COLO668 (cell line): ENCODE measurements around the gene CEP72.

Source experiments
- DNase-seq: peaks from one replicate; lab custom pipeline; 2025; ENCODE audit not compliant: unreplicated experiment; lab: John Stamatoyannopoulos, UW

CEP72 gene

DNA sequence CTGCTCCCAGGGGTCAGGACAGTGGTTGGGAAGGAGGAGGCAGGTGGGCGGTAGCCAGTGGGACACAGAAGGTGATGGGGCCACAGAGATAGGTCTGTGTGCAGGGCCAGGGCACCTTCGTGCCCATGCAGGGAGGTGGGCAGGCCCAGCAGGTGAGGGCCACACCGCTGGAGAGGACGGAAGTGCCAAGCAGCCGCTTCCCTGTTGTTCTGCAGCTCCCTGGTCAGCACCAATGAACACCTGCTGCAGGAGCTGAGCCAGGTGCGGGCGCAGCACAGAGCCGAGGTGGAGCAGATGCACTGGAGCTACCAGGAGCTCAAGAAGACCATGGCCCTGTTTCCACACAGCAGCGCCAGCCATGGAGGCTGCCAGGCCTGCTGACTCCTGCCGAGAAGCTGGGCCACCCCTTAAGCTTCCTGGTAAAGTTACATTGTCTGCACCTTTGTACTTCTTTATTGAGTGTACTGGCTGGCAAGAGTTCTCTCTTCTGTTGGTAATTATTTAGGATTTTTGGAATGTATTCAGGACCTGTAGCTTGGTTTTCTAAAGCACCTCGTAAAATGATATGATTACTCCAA is 40.7 kb downstream of the CEP72 start:
- peak; percentile 77 for DNase-seq

DNA sequence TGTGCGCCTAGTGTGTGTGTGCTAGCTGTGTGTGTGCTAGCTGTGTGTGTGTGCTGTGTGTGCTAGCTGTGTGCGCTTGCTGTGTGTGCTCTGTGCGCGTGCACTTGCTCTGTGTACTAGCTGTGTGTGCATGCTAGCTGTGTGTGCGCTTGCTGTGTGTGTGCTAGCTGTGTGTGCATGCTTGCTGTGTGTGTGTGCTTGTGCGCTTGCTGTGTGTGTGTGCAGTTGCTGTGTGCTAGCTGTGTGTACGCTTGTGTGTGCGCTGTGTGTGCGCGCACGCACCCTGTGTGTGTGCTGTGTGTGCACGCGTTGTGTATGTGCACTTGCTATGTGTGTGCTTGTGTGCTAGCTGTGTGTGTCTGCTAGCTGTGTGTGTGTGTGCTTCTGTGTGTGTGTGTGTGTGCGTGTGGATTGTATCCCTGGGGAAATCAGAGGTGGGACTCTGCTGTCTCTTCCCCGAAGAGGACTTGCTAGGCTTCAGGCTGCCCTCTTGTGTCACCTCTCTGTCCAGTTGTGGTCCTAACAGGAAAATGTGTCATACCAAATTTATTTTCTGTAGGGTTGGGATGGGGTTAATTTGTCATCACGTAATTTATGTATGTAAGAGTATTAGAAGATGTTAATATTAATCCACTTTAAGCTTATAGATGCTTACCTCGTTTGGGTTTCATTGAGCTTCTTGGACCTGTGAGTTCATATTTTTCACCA is 42.1 kb downstream of the CEP72 start:
- no peak for DNase-seq

DNA sequence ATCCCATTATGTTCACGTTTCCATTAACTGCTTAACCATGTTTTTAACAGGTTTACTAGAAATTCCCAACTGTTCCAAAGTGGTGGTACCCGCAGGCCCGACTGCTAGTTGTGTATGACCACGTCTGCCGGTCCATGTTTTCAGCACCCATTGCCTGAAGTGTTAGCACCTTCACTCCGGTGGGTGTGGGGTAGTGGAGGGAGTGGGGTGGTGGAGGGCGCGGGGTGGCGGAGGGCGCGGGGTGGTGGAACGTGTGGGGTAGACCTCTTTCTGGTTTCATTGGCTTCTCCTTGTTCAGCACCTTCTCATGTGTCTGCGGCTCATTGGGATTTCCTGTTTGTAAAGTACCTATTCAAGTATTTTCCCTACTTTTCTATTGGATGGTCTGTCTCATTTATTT is 43.3 kb downstream of the CEP72 start:
- no peak for DNase-seq

DNA sequence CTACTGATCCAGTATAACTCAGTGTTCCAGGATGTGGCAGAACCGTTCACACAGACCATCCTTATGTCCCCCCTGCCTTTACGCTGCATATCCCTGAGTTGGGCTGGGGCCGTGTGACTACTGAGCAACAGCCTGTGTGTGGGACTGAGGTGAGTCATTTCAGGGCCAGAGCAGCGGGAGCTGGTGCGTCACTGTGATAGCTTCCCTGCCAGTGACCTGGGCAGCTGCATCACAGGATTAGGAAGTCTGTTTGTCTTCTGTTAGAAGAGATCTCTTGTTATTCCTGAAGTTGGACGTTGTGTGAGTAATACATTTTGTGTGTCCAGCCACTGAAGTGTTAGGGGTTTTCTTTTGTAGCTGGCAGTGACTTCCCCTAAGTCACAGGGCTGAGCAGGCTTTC is 45.4 kb downstream of the CEP72 start:
- DNase-seq: no peak

DNA sequence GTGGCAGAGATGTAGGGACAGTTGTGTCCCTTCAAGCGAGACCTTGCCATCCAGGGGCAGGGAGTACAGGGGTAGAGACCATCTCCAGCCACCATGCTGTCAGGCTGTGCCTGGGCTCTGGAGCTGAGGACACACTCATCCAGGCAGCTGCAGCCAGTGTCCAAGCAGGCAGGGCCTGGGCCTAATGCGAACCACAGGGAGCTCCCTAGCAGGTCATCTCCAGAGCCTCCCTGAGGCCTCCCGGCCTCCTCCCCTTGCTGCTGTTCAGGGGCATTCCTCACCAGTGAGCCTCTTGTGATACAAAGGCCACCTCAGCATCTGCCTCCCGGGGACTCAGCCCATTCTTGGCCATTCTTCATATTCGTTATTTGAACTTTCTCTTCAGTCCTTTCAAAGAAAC is 46.0 kb downstream of the CEP72 start:
- DNase-seq: no peak

DNA sequence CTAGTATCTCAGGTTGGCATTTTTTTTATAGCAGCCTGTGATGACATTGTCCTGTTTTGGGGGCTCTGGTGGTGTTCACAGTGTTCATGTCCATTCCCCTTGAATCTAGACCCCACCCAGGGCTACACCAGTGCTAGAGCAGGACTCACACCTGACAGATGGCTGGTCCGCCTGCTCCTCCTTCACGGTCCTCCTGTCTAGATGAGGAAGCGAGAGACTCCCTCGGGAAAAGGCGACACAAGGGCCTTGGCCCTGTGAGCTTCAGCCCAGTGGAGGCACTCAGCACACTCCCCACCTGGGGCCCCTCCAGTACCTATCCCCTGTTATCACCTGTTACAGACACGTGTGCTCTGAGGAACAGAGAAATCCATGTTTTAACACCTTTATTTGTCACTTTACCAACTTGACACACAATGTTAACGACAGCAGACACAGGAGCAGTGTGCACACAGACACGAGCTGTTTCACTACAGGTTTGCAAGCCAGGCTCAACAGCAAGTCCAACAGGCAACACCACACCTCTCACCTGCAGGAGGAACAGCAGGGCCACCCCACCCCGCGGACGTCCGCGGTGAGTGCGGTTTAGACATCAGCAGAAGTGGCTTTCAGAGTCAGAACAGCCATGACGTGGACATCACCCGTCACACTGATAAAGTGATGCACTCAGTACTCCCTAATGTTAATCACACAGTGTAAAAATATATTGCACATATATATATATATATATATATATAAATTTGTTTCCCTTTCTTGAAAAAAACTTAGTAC is 47.5 kb downstream of the CEP72 start:
- no peak for DNase-seq

DNA sequence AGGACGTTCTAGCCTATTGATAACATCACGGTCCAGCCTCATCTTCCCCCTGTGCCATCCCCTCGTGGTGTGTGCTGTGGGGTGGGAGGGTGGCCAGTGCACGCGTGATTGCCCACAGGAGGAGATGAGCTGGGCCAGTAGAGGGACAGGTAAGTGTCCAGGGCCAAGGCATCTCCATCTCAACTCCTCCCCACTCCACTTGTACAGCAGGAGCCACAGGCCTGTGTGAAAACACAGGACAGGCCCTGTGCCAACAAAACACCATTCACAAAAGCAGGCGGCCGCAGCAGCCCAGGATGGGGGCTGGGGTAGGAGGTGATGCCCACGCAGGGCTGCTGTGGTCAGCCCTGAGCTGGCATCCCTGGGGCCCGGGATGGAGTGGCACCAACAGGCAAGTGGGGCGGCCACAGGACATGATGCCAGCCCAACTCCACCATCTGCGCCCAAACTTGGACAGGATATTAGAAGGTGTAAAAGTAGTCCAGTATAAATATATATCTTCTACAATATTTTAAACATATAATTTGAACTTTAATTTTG is 48.4 kb downstream of the CEP72 start:
- DNase-seq: no peak

DNA sequence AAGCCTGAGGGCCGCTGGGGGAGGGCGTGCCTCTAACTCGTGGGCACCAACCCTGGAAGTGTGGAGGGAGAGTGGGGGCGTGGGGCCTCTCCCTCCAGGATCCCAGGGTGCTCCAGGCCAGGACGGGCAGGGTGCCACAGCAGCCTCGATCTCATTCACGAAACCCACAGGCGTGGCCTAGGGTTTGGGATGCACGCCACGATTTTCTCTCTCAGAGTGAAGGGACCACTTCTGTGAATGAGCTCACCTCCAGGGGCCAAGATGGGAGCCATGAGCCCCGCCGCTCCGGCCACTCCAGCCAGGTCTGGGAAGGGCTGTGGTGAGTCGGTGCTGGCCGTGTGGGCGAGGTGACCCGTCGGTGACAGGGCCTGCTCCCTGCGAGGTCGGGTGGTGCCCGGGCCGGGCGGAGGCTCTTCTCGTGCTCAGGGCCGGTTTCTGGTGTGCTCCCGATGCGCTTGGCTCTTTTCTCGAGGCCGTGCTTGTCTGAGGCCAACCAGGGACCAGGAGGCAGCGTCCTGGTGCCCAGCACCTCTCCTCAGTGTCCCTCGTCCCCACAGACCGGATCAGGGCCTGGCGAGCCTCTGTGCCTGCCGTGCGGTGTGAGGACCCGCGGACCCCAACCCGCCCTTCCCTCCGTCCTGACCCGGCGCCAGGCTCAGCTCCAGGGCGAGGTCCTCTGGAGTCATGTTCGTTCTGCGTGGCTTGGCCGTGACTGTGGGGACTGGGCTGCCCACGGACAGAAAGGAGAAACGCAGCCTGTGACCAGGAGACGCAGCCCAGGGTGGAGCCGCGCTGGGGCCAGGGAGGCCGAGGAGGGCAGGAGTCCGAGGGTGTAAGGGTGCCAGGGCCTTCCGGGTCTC is 50.0 kb downstream of the CEP72 start:
- no peak for DNase-seq

DNA sequence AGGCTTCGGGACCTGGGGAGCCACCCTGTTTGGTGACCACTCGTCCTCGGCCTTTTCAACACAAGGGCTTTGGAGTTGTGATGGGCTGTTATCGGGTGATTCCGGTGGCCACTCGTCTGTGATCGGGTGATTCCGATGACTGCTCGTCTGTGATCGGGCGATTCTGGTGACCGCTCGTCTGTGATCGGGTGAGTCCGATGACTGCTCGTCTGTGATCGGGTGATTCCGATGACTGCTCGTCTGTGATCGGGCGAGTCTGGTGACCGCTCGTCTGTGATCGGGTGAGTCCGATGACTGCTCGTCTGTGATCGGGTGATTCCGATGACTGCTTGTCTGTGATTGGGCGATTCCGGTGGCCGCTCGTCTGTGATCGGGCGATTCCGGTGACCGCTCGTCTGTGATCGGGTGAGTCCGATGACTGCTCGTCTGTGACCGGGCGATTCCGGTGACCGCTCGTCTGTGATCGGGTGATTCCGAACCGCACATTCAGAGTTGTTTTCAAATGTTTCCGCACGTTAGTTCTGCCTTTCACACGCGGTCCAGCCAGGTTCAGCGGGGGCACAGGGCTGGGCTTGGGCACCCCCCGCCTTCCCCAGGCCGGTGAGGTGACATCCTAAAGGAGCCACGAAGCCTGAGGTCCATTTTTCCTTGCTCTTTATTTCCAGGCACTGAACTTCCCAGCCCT is 50.8 kb downstream of the CEP72 start:
- no peak for DNase-seq

DNA sequence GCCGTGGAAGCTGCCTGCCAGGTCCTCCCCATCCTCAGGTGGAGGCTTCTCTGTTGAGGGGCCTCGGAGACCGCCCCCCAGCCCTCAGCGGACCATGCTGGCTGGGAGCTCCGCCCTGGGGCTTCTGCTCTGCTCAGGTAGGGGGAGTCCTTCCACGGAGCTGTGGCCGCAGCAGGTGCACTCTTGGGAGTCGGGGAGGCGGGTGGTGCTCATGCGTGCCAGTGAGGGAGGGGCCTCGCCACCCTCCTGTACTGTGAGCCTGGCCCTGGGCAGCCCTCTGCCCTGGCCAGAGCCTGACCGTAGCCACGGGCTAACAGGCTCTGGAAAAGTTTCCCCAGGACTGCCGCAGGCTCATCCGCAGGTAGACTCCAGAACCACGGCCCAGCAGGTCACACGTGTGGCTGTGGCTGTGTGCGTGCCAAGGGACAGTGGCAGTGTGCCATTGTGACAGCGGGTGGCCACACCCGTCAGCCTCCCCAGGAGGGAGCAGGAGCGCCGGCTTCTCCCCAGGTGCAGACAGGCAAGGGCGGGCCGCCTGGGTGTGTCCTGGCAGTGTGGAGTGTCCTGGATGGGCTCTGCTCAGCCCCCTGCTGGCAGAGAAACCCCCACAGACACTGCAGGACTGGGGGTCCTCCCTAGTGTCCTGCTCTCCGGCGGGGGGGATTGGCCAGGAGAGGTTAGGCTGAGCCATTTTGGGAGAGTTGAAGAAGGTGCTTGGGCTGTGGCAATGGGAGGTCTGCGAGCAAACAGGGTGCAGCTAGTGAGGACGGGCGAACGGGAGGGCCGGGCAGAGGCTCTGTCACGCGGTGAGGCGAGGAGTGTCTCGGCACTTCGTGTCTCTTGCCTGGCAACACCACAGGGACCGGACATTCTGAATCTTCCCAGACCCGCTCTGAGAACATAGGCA is 51.5 kb downstream of the CEP72 start:
- DNase-seq: no peak

DNA sequence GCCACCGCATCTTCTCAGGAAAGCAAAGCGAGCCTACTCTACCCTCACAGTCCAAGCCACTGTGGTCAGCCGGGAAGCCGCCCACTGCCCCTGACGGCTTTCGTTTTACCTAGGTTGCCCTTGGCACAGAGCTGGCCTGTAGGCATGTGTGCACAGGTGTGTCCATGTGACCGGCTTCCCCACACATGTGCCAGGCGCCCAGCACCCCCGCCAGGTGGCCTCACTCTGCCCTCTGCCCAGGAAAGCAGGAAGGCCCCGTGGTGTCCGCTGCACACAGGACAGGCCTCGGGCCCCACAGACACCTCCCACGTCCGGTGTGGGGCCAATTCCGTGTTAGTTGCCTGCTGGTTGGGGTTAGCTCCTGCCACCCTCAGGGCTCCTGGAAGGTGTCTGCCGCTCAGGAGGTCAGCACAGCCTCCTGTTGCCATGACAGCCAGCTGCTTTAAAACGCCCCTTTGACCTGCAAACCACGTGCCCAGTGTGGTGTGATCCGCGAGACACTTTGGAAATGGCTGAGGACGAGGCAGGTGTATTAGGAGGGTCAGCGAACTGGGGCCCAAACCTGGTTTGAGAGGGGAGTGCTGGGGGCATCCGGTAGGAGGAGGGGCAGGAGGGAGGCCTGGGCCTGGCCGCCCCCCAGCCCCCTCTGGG is 52.3 kb downstream of the CEP72 start:
- DNase-seq: no peak

DNA sequence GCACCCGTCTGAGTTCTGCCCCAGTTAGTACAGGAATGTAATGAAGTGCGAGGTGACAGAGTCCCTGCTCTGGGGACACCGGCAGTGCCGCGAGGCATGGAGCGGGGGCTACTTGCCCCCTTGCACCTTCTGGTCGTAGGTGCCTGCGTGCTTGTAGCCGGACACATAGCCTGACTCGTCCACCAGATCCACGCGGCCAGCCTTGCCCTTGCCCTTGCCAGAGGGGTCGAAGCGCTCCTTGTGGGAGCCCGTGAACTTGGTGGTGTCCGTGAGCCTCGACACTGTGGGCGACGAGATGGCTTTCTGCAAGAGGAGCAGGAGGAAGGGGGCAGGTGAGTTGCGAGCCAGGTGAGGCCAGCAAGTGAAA is 52.8 kb downstream of the CEP72 start:
- DNase-seq: no peak

DNA sequence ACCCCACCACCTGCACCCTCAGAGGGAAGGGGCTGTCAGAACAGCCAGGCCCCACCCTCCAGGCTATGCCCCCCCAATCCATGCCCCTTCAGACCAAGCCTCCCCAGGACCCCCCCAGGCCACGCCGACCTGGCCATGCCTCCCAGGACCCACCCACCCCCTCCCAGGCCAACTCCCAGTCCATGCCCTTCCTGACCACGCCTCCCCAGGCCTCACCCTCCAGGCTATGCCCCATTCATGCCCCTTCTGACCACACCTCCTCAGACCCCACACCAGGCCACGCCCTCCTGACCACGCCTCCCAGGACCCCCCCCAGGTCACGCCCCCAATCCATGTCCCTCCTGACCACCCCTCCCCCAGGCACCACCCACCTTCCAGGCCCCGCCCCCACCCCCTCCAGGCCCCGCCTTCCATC is 53.4 kb downstream of the CEP72 start:
- DNase-seq: no peak

DNA sequence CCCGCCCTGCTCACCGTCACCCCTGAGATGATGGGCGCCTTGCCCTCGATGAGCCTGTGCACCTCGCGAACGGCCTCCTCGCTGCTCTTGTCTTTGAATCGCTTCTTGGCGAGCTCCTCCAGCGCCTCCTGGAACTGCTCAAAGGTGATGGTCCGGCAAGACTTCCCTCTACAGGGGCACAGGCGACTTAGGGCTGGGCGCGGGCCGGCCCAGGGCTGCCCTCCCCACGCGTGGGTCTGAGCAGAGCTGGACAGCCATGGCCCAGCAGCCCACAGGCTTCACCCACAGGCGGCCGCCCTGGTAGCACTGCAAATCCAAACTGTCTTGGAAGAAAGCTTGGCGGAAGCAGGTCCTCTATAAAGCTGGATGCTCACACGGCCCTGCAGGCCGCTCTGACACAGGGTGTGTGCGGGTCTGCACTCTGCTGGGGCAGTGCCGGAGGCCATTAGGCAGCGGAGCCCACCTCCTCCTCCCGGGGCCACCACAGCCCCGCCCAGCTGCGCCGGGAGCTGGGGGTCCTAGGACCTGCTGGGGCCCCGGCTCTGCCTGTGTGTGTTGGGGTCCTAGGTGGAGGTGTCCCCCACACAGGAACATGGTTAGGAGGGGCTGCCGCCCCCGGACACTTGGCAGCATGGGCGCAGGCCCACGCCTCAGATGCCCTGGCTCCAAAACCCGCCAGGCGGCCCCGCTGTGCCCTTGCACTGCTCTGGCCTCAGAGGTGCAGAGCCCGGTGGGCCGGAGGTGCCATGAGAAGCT is 54.0 kb downstream of the CEP72 start:
- DNase-seq: no peak

DNA sequence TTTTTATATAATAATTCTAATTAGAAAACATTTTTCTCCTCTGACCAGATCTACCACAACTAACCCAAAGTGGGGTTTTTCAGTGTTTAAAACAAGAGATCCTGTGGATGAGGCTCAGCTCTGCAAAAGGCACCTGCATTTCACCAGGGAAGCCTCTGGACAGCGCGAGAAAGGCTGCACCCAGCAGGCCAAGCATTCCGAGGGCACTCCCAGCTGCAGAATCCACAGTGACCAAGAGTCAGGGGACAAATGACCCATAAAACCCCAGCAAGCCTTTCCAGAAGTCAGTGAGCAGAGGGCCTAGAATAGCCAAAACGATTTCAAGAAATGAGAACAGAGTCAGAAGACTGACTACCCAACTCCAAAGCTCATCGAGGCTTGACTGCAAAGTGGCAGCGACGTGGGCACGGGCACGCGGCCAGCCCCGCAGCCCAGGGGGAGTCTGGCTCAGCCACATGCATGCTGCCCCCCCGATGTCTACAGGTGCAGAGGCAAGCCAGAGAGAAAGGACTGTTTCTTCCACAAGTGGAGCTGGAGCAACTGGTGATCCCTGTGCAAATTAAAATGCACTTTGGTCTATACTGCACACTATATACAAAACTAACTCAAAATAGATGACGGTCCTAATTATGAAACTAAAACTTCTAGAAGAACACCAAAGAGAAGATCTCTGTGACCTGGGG is 54.8 kb downstream of the CEP72 start:
- no peak for DNase-seq

DNA sequence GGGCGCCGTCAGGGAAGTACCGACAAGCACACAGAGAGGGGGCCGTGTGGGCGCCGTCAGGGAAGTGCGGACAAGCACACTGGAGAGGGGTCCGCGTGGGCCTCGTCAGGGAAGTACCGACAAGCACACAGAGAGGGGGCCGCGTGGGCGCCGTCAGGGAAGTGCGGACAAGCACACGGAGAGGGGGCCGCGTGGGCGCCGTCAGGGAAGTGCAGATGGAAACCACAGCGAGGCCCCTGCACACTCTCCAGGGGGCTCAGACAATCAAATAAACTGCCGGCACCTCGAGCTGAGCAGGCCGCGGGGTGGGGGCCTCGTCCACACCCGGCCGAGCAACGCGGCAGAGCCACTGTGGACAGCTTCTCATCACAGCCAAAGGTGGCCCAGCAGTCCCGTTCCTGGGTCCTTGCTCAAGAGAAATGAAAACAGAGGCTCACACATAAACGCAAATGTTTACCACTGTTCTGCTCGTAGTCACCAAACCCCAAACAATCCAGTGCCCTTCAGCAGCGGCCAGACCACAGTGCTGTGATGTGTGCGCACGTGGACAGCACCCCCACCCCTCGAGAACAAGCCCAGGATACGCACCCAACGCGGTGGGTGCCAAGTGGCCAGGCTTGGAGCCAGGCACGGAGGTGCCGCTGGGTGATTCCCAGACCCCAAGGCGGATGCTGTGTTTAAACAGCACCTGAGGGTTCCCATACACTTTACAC is 56.3 kb downstream of the CEP72 start:
- no peak for DNase-seq
